ENCODE data around the gene CERS6.

- no peak for TF ChIP-seq POLR2A (IDR thresholded peaks at IDR 0.05)
- TF ChIP-seq CTCF (IDR thresholded peaks at IDR 0.05 in 8 of 11, conservative IDR thresholded peaks at IDR 0.05 in 3 of 11), result no peak
- no peak for TF ChIP-seq POLR2AphosphoS5 (IDR thresholded peaks at IDR 0.05)
Observed at GRCh38 chr2:168685600-168686451, 229.8 kb downstream of the CERS6 start.

All from spleen (tissue), 7 donors.